ENCODE measurements around the gene TUBGCP2.

GRCh38 chr10:133267293-133267692 lies 41.4 kb downstream of the TUBGCP2 start:
- TF ChIP-seq CTCF (IDR thresholded peaks at IDR 0.05): no peak
- TF ChIP-seq EZH2 (IDR thresholded peaks at IDR 0.05): no peak

All from neural progenitor cell (in vitro differentiated cells).